ENCODE results near the gene TRPM6.

- TF ChIP-seq CTCF (conservative IDR thresholded peaks at IDR 0.05; ENCODE audit: low read depth in 2 of 2) (no peak), POLR2AphosphoS5 (IDR thresholded peaks at IDR 0.05; ENCODE audit: low read depth) (no peak), ETS1 (IDR thresholded peaks at IDR 0.05) (no peak), EZH2 (IDR thresholded peaks at IDR 0.05; ENCODE audit: low read depth, unreplicated experiment) (no peak), REST (IDR thresholded peaks at IDR 0.05; ENCODE audit: unreplicated experiment) (no peak), EZH2phosphoT487 (IDR thresholded peaks at IDR 0.05; ENCODE audit: unreplicated experiment) (no peak), NANOG (IDR thresholded peaks at IDR 0.05; ENCODE audit: borderline replicate concordance) (no peak), CREB1 (CRISPR knock-in tag; IDR thresholded peaks at IDR 0.05; ENCODE audit: low read depth) (no peak), JUNB (IDR thresholded peaks at IDR 0.05; ENCODE audit: unreplicated experiment) (no peak), ZNF114 (CRISPR knock-in tag; IDR thresholded peaks at IDR 0.05) (no peak)
Observed at GRCh38 chr9:74735761-74736160, 152.0 kb downstream of the TRPM6 start.
